Measurements from ENCODE around the gene GPHN.

GPHN gene

DNA sequence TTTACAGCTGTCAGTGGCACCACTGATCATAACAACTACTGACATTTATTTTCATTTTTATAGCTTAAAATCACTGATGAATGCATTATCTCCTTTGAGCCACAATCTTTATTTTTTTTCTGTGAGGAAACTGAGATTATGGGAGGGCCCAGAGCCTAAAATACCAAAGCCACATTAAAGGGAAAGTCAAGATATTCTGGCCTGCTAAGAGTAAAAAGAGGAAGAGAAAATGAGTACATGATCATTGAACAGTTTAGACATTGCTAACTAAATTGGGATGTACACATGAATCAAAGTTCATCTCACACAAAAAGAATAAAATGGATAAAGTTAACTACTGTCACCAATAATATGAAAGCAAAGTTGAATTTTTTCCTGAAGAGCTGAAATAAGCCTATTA, 510.8 kb downstream of the GPHN start:
- Histone ChIP-seq H4K8ac (ENCODE audit: low read depth, low read length) (no peak overlapping the region), H3K27me3 (ENCODE audit: insufficient read depth, low read length) (no peaks in the 10 kb centered on the region), H3K36me3 (ENCODE audit: control insufficient read depth in 1 of 2, insufficient read depth in 2 of 2, low read length in 2 of 2) (no peaks in the 10 kb centered on the region), H4K12ac (ENCODE audit: low read depth, low read length) (no peak overlapping the region), H3K4me3 (ENCODE audit: low read depth, low read length) (no peak overlapping the region), H3K79me1 (ENCODE audit: low read length) (no peaks in the 10 kb centered on the region), H2BK5ac (ENCODE audit: low read depth, low read length, poor library complexity) (no peak overlapping the region), H3K14ac (ENCODE audit: low read length) (no peak overlapping the region), H3K4me2 (ENCODE audit: low read length) (no peak overlapping the region), H3K4me1 (ENCODE audit: control insufficient read depth in 1 of 2, insufficient read depth in 2 of 2, low read length in 2 of 2) (no peaks in the 10 kb centered on the region), H3K79me2 (ENCODE audit: control insufficient read depth, insufficient read depth, low read length, poor library complexity) (no peaks in the 10 kb centered on the region), H3K9ac (ENCODE audit: low read length) (no peak overlapping the region), H2BK120ac (ENCODE audit: insufficient read depth, low read length, poor library complexity) (no peak overlapping the region), H3K27ac (ENCODE audit: low read depth, low read length) (no peak overlapping the region), H3K9me3 (ENCODE audit: insufficient read depth, low read depth, low read length) (no peaks in the 10 kb centered on the region), H2AFZ (ENCODE audit: insufficient read depth, low read length, poor library complexity) (no peak overlapping the region), H3K4ac (ENCODE audit: low read depth, low read length) (no peak overlapping the region), H3K18ac (ENCODE audit: low read length) (no peak overlapping the region), H2AK5ac (ENCODE audit: low read length) (no peak overlapping the region), H2BK12ac (ENCODE audit: low read length) (no peak overlapping the region), H3K23ac (ENCODE audit: low read length) (no peak overlapping the region), H4K91ac (ENCODE audit: low read depth, low read length) (no peak overlapping the region)
- no peak for DNase-seq

DNA sequence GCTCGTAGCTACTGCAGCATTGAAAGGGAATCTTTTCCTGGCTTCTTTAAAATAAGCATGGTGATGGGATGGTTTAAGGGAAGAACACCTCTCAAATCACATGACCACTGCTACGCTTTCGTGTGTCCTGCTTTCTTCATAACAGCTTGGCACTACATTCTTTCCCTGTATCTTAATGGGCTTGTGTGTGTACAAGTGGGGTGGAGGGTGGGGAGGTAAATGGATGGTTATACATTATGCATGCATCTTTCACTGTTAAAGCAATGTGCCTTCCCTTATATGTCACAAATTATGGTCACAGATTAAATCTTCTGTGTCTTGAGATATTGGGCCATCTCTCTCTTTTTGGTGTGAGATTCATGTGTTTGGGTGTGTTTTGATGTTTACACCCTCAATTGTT, 511.8 kb downstream of the GPHN start:
- no CpG with 5 or more reads among the region's 3 CpGs for WGBS (ENCODE audit: extremely low coverage, insufficient coverage, insufficient read length)

DNA sequence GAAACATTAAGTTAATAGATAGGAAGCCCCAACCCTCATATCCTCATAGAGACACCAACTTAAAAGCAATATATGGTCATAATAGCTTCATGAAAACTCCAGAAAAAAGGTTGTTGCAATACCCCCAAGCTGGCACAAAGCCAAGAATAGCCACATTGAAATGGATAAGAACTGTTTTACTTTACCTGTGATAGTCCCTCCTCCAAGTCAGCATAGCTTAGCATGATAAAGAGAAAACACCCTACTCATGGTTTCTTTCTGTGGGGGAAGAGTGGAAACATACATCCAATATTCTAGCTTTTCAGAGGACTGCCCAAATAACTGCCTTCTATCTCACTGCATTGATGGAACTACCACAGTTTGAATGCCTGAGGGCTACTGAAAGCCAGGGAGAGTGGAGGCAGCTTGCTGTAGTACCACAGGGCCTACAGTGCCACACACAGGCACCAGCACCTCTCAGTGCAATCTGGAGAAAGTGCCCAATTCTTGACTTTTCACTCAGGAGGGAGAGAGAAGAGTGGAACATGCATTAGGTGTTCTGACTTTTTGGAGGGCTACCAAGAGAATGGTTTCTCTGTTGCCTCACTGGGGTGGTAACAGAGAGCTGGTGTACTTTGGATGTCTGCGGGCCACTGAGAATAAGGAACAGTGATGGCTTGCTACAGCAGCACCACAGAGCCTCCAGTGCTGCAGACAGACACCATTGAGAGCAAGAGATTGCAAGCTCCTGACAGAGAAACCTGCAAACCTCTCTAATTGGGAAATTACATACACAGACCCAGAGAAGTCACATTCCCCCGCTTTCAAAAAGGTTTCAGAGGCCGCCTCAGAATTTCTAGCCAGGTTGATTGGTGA, 524.2 kb downstream of the GPHN start:
- no peak for DNase-seq
- Histone ChIP-seq H3K23ac (ENCODE audit: low read length) (no peak overlapping the region), H3K9me3 (ENCODE audit: insufficient read depth, low read depth, low read length) (no peaks in the 10 kb centered on the region), H3K27ac (ENCODE audit: low read depth, low read length) (no peak overlapping the region), H4K12ac (ENCODE audit: low read depth, low read length) (no peak overlapping the region), H3K27me3 (ENCODE audit: insufficient read depth, low read length) (no peaks in the 10 kb centered on the region), H3K79me2 (ENCODE audit: control insufficient read depth, insufficient read depth, low read length, poor library complexity) (no peaks in the 10 kb centered on the region), H3K4ac (ENCODE audit: low read depth, low read length) (no peak overlapping the region), H3K79me1 (ENCODE audit: low read length) (no peaks in the 10 kb centered on the region), H4K8ac (ENCODE audit: low read depth, low read length) (no peak overlapping the region), H4K91ac (ENCODE audit: low read depth, low read length) (no peak overlapping the region), H3K4me1 (ENCODE audit: control insufficient read depth in 1 of 2, insufficient read depth in 2 of 2, low read length in 2 of 2) (no peaks in the 10 kb centered on the region), H3K9ac (ENCODE audit: low read length) (no peak overlapping the region), H3K4me2 (ENCODE audit: low read length) (no peak overlapping the region), H2BK5ac (ENCODE audit: low read depth, low read length, poor library complexity) (no peak overlapping the region), H2BK120ac (ENCODE audit: insufficient read depth, low read length, poor library complexity) (no peak overlapping the region), H2BK12ac (ENCODE audit: low read length) (no peak overlapping the region), H3K18ac (ENCODE audit: low read length) (no peak overlapping the region), H3K4me3 (ENCODE audit: low read depth, low read length) (no peak overlapping the region), H2AK5ac (ENCODE audit: low read length) (no peak overlapping the region), H3K14ac (ENCODE audit: low read length) (no peak overlapping the region), H3K36me3 (ENCODE audit: control insufficient read depth in 1 of 2, insufficient read depth in 2 of 2, low read length in 2 of 2) (no peaks in the 10 kb centered on the region), H2AFZ (ENCODE audit: insufficient read depth, low read length, poor library complexity) (no peak overlapping the region)
- no CpG with 5 or more reads among the region's 3 CpGs for WGBS (ENCODE audit: extremely low coverage, insufficient coverage, insufficient read length)

More for the DNA sequence above, 511.8 kb downstream of the GPHN start:
- Histone ChIP-seq H3K36me3 (ENCODE audit: control insufficient read depth in 1 of 2, insufficient read depth in 2 of 2, low read length in 2 of 2) (no peaks in the 10 kb centered on the region), H3K4me2 (ENCODE audit: low read length) (no peak overlapping the region), H4K12ac (ENCODE audit: low read depth, low read length) (no peak overlapping the region), H2BK5ac (ENCODE audit: low read depth, low read length, poor library complexity) (no peak overlapping the region), H3K79me2 (ENCODE audit: control insufficient read depth, insufficient read depth, low read length, poor library complexity) (no peaks in the 10 kb centered on the region), H3K9me3 (ENCODE audit: insufficient read depth, low read depth, low read length) (no peaks in the 10 kb centered on the region), H3K79me1 (ENCODE audit: low read length) (no peaks in the 10 kb centered on the region), H2AK5ac (ENCODE audit: low read length) (no peak overlapping the region), H3K4me3 (ENCODE audit: low read depth, low read length) (no peak overlapping the region), H3K27ac (ENCODE audit: low read depth, low read length) (no peak overlapping the region), H3K4me1 (ENCODE audit: control insufficient read depth in 1 of 2, insufficient read depth in 2 of 2, low read length in 2 of 2) (no peaks in the 10 kb centered on the region), H3K18ac (ENCODE audit: low read length) (no peak overlapping the region), H3K4ac (ENCODE audit: low read depth, low read length) (no peak overlapping the region), H2BK12ac (ENCODE audit: low read length) (no peak overlapping the region), H2AFZ (ENCODE audit: insufficient read depth, low read length, poor library complexity) (no peak overlapping the region), H3K23ac (ENCODE audit: low read length) (no peak overlapping the region), H3K14ac (ENCODE audit: low read length) (no peak overlapping the region), H4K8ac (ENCODE audit: low read depth, low read length) (no peak overlapping the region), H2BK120ac (ENCODE audit: insufficient read depth, low read length, poor library complexity) (no peak overlapping the region), H3K9ac (ENCODE audit: low read length) (no peak overlapping the region), H4K91ac (ENCODE audit: low read depth, low read length) (no peak overlapping the region), H3K27me3 (ENCODE audit: insufficient read depth, low read length) (no peaks in the 10 kb centered on the region)
- DNase-seq: no peak

DNA sequence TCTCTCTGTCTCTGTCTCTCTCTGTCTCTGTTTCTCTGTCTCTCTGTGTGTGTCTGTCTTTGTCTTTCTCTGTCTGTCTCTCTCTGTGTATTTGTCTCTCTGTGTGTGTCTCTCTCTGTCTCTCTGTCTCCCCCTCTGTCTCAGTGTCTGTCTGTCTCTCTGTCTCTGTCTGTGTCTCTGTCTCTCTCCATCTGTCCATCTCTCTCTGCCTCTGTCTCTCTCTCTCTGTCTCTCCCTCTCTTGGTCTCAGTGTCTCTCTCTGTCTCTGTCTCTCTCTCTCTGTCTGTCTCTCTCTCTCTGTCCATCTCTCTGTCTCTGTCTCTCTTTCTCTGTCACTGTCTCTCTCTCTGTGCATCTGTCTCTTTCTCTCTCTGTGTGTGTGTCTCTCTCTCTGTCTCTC, 537.5 kb downstream of the GPHN start:
- Histone ChIP-seq H2BK5ac (ENCODE audit: low read depth, low read length, poor library complexity) (no peak overlapping the region), H4K91ac (ENCODE audit: low read depth, low read length) (no peak overlapping the region), H3K27me3 (ENCODE audit: insufficient read depth, low read length) (no peaks in the 10 kb centered on the region), H3K27ac (ENCODE audit: low read depth, low read length) (no peak overlapping the region), H3K9me3 (ENCODE audit: insufficient read depth, low read depth, low read length) (no peaks in the 10 kb centered on the region), H3K36me3 (ENCODE audit: control insufficient read depth in 1 of 2, insufficient read depth in 2 of 2, low read length in 2 of 2) (no peaks in the 10 kb centered on the region), H4K8ac (ENCODE audit: low read depth, low read length) (no peak overlapping the region), H2BK120ac (ENCODE audit: insufficient read depth, low read length, poor library complexity) (no peak overlapping the region), H2AK5ac (ENCODE audit: low read length) (no peak overlapping the region), H3K4me3 (ENCODE audit: low read depth, low read length) (no peak overlapping the region), H3K4me2 (ENCODE audit: low read length) (no peak overlapping the region), H3K79me2 (ENCODE audit: control insufficient read depth, insufficient read depth, low read length, poor library complexity) (no peaks in the 10 kb centered on the region), H4K12ac (ENCODE audit: low read depth, low read length) (no peak overlapping the region), H3K79me1 (ENCODE audit: low read length) (no peaks in the 10 kb centered on the region), H3K9ac (ENCODE audit: low read length) (no peak overlapping the region), H2BK12ac (ENCODE audit: low read length) (no peak overlapping the region), H3K4me1 (ENCODE audit: control insufficient read depth in 1 of 2, insufficient read depth in 2 of 2, low read length in 2 of 2) (no peaks in the 10 kb centered on the region), H3K18ac (ENCODE audit: low read length) (no peak overlapping the region), H3K14ac (ENCODE audit: low read length) (no peak overlapping the region), H2AFZ (ENCODE audit: insufficient read depth, low read length, poor library complexity) (no peak overlapping the region), H3K23ac (ENCODE audit: low read length) (no peak overlapping the region), H3K4ac (ENCODE audit: low read depth, low read length) (no peak overlapping the region)
- no peak for DNase-seq

All from trophoblast cell (in vitro differentiated cells and primary cell).